GM18520 (cell line): ENCODE data around the gene OR14I1.
"Not testable (repeated sequence)": the region's sequence is repeated elsewhere in the genome, so short reads cannot be mapped to it uniquely, and the experiment has no call there.

ENCODE experiments used
- ATAC-seq: cut with Tn5 transposase; IDR thresholded peaks from one replicate; pipeline ENCODE4 v1.9.1; 2021; ENCODE audit not compliant: unreplicated experiment

OR14I1 gene

GRCh38 chr1:248688527-248689298 is 13.9 kb downstream of the OR14I1 start:
- ATAC-seq: peak; percentile 46

- ATAC-seq: peak; percentile 85
Observed at GRCh38 chr1:248686815-248687214, 15.8 kb downstream of the OR14I1 start.

GRCh38 chr1:248681651-248682050 is 20.9 kb downstream of the OR14I1 start:
- ATAC-seq: no peak

- no peak for ATAC-seq
Observed at GRCh38 chr1:248670003-248670402, 32.6 kb downstream of the OR14I1 start.

DNA sequence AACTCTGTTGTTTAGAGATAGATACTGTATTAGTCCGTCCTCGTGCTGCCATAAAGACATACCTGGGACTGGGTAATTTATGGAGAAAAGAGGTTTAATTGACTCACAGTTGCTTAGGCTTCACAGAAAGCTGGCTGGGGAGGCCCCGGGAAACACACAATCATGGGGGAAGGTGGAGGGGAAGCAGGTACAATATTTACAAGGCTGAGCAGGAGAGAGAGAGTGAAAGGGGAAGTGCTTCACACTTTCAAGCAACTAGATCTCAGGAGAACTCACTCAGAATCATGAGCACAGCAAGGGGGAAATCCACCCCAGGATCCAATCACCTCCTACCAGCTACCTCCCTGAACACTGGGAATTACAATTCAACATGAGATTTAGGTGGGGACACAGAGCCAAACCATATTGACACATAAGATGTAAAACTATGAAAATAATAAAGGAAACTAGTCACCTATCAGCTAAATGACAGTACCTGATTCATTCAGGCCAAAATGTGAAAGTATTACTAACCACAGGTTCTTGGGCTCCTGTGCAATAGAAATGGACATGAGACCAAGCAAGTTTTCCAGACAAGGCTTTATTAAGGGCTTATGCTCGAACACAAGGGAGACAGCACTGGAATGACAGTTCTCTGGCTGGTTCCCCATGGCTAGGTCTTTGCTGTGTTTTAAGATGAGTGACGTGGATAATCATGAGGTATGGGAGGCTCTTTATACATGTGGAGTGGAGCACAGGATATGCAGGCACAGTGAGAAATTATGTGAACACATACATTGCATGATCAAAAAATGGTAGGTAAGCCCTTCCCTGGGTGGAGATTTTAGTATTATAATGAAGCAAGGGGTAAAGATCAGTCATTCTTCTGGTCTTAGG is 38.9 kb downstream of the OR14I1 start:
- ATAC-seq: peak; percentile 80

DNA sequence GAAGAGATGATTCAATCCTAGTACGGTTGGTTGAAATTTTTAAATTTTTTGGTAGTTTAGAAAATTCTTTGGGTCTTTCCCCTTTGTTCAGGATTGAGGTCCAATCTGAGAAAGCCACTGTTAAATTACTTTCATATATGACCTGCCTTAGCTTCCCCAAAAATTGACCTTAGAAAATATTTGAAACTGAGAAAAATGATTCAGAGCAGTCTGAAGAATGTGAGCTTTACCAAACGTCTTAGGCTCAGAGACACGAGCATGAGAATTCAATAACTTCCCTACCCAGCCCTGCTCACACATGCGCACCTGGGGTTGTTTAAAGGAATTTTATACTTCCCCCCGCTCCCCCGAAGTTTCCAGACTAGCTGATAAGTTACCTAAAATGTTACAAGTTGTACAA is 45.8 kb downstream of the OR14I1 start:
- ATAC-seq: peak; percentile 50

- not testable (repeated sequence) for ATAC-seq
Observed at GRCh38 chr1:248655354-248655753, 47.2 kb downstream of the OR14I1 start, which contains the start of gene OR2T27. OR2T27 (minus strand) TSS chr1:248655528; CDS start chr1:248650884, 4,644 bp downstream.
